GM23248 (cell line): ENCODE results near the gene EPOP. TPM values are rescaled to one million over a fixed set of nuclear protein-coding genes. Genes with fewer than 3 reads are reported as not detected.

Source experiments
- DNase-seq: peaks from one replicate; pipeline ENCODE4 v3.0.0-alpha.2; 2015
- H2AFZ ChIP-seq: fragments of 200-600 bp; sonication (generic); 2 replicates; pipeline ENCODE4 v1.6.1; 2016; ENCODE audit warnings: antibody characterized with exemption
- H3F3A ChIP-seq: fragments of 200-600 bp; sonication (generic); 2 replicates; pipeline ENCODE4 v1.6.1; 2016; ENCODE audit warnings: mild to moderate bottlenecking, antibody characterized with exemption, mixed run types; ENCODE audit not compliant: insufficient read depth
- H3K27ac ChIP-seq: fragments of 200-600 bp; sonication (generic); 2 replicates; pipeline ENCODE4 v1.5.1; 2016; ENCODE audit warnings: mild to moderate bottlenecking
- H3K27me3 ChIP-seq: fragments of 200-600 bp; sonication (generic); replicated peaks from 2 replicates; pipeline ENCODE4 v1.6.1; 2016; ENCODE audit warnings: mild to moderate bottlenecking; ENCODE audit not compliant: insufficient read depth
- H3K36me3 ChIP-seq: fragments of 200-600 bp; sonication (generic); 2 replicates; pipeline ENCODE4 v1.6.1; 2016; ENCODE audit warnings: low read depth, mild to moderate bottlenecking
- H3K4me1 ChIP-seq: fragments of 200-600 bp; sonication (generic); 2 replicates; pipeline ENCODE4 v1.6.1; 2016; ENCODE audit warnings: mild to moderate bottlenecking; ENCODE audit not compliant: insufficient read depth
- H3K4me2 ChIP-seq: fragments of 200-600 bp; sonication (generic); one replicate; pipeline ENCODE4 v1.6.1; 2016; ENCODE audit warnings: mild to moderate bottlenecking; ENCODE audit not compliant: unreplicated experiment
- H3K4me3 ChIP-seq: fragments of 200-600 bp; sonication (generic); 2 replicates; pipeline ENCODE4 v1.5.1; 2016; ENCODE audit warnings: mild to moderate bottlenecking
- H3K79me2 ChIP-seq: fragments of 200-600 bp; sonication (generic); 2 replicates; pipeline ENCODE4 v1.6.1; 2016; ENCODE audit warnings: mild to moderate bottlenecking; ENCODE audit not compliant: insufficient read depth
- H3K9ac ChIP-seq: fragments of 200-600 bp; sonication (generic); 2 replicates; pipeline ENCODE4 v1.6.1; 2016; ENCODE audit warnings: mild to moderate bottlenecking
- H3K9me2 ChIP-seq: fragments of 200-600 bp; sonication (generic); 2 replicates; pipeline ENCODE4 v1.6.1; 2016; ENCODE audit warnings: mixed run types, mild to moderate bottlenecking, moderate library complexity; ENCODE audit not compliant: insufficient read depth
- H3K9me3 ChIP-seq: fragments of 200-600 bp; sonication (generic); one replicate; pipeline ENCODE4 v1.6.1; 2017; ENCODE audit warnings: low read depth
- H4K20me1 ChIP-seq: fragments of 200-600 bp; sonication (generic); 2 replicates; pipeline ENCODE4 v1.6.0; 2016; ENCODE audit not compliant: insufficient read depth
- EZH2 ChIP-seq: fragments of 200-600 bp; sonication (generic); IDR thresholded peaks from 2 replicates; pipeline ENCODE4 v1.6.1; 2018; ENCODE audit warnings: antibody characterized with exemption, mild to moderate bottlenecking; ENCODE audit not compliant: insufficient read depth, poor library complexity, severe bottlenecking
- EZH2phosphoT487 ChIP-seq: fragments of 200-600 bp; sonication (generic); IDR thresholded peaks from 2 replicates; pipeline ENCODE4 v1.6.1; 2018; ENCODE audit warnings: antibody characterized with exemption, moderate library complexity, mild to moderate bottlenecking, low read depth; ENCODE audit not compliant: insufficient read depth
- WGBS, 2 experiments: methylation state at CpG; one replicate each; pipeline ENCODE4 v1.1.6; 2015 to 2017; ENCODE audit warnings: low lambda C conversion rate in 2 of 2, low coverage in 1 of 2; ENCODE audit errors: missing lambda C conversion rate in 2 of 2; 5-methylcytosine and 5-hydroxymethylcytosine counted together
- in situ Hi-C: fragments of 300-500 bp; cut with MboI; formaldehyde crosslinking; loops from 2 replicates; pipeline ENCODE4 v1.15.0; 2020
- polyA plus RNA-seq: library from polyadenylated mRNA; unstranded; fragments of >200 nt; fragmentation: Nextera tagmentation; extraction: Ambion mirVana; gene quantifications from 2 replicates; pipeline ENCODE4 v1.2.1, GENCODE V29; 2016
- total RNA-seq: library from RNA; depleted of rRNA; stranded (reverse); fragments of >200 nt; shearing (Covaris generic); gene quantifications from 2 replicates; pipeline ENCODE4 v1.2.3, GENCODE V29; 2014

EPOP gene
- total and polyA plus RNA-seq, 2 experiments from 2014 or later = 1.2 to 4.3 TPM

GRCh38 chr17:38701504-38702165, 26.9 kb upstream of the EPOP start:
- Histone ChIP-seq H2AFZ (peak overlapping the region; percentile 88), H3K27ac (peak overlapping the region; percentile 38), H3K4me1 (peaks cover 15% of the 10 kb centered on the region; the same call in 1 of the 2 replicates), H3K9me3 (no peaks in the 10 kb centered on the region), H3K9ac (peak overlapping the region; percentile 87), H3F3A (peaks cover 8% of the 10 kb centered on the region; the same call in 1 of the 2 replicates), H3K79me2 (peaks cover 8% of the 10 kb centered on the region; the same call in 1 of the 2 replicates), H3K27me3 (no peaks in the 10 kb centered on the region), H3K9me2 (no peaks in the 10 kb centered on the region), H3K4me2 (peak overlapping the region; percentile 78), H3K4me3 (peak overlapping the region; percentile 90), H3K36me3 (no peaks in the 10 kb centered on the region), H4K20me1 (no peaks in the 10 kb centered on the region)
- peak; percentile 64 for DNase-seq
- TF ChIP-seq EZH2phosphoT487 = no peak
- TF ChIP-seq EZH2 = no peak
- in situ Hi-C loops = no loop called here
- WGBS, 2 experiments = 2 to 3% methylated on average over 22 to 23 of the region's 25 CpGs

DNA sequence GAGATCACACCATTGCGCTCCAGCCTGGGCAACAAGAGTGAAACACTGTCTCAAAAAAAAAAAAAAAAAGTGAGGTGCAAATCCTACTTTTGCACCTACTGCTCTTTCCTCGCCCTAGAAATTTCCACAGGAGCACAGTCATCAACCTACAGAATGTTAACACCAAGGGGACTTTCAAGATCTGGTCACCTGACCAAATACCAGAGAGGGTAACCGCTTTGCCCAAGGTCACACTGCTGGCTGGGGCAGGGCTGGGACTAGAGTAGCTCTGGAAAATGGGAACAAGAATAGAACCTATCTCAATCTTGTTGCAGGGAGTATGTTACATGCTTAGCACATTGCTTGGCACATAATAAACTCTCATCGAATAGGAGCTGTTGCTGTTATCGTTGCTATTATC, 24.0 kb upstream of the EPOP start:
- Histone ChIP-seq H3K27me3 (no peaks in the 10 kb centered on the region), H3K27ac (no peak overlapping the region), H3K4me3 (no peak overlapping the region), H3K36me3 (no peaks in the 10 kb centered on the region), H3K4me2 (no peak overlapping the region), H3K4me1 (peaks cover 21% of the 10 kb centered on the region; the same call in 1 of the 2 replicates), H3K79me2 (no peaks in the 10 kb centered on the region), H3F3A (peaks cover 8% of the 10 kb centered on the region; the same call in 1 of the 2 replicates), H3K9me2 (no peaks in the 10 kb centered on the region), H4K20me1 (no peaks in the 10 kb centered on the region), H2AFZ (no peak overlapping the region), H3K9ac (no peak overlapping the region), H3K9me3 (no peaks in the 10 kb centered on the region)
- in situ Hi-C loops = no loop called here
- no peak for DNase-seq
- TF ChIP-seq EZH2phosphoT487 = no peak
- no peak for TF ChIP-seq EZH2
- 94% methylated on average over 5 of the region's 5 CpGs for WGBS, 2 experiments

DNA sequence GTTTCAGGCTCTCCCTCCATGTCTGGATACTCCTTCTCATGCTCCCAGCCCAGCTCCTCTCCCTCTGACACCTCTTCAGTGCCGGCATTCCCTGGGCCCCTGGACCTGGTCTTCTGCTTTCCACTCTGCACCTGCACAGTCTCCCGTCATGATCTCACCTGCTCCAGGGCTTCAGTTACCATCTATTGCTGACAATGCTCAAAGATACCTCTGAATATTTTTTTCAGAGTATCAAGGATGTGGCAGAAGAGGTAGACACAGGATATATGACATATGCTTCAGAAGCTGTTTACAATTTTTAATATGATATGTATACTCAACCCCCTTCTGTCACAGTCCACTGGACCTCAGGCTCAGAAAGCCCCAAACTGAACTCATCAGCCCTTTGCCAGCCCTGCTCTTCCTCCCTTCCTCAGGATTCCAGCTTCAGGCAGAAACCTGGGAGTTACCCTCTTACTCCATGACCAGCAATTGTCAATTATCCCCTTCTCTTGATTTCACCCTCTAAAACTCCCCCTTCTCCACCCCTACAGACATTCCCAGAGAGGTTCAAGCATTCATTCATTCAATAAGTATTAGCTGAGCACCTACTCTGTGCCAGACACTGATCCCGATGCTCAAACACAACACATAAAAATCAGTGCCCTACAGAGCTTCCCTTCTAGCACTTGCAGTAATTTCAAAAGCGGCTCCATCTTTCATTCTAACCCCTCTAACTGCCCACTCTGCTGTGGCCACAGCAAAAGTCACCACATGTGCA, 22.5 kb upstream of the EPOP start:
- Histone ChIP-seq H3K27ac (no peak overlapping the region), H3K36me3 (no peaks in the 10 kb centered on the region), H3K9ac (no peak overlapping the region), H3K4me1 (peaks cover 18% of the 10 kb centered on the region; the same call in 1 of the 2 replicates), H3K9me2 (no peaks in the 10 kb centered on the region), H3K4me2 (no peak overlapping the region), H3F3A (no peaks in the 10 kb centered on the region), H3K27me3 (no peaks in the 10 kb centered on the region), H4K20me1 (no peaks in the 10 kb centered on the region), H3K79me2 (no peaks in the 10 kb centered on the region), H3K4me3 (no peak overlapping the region), H3K9me3 (no peaks in the 10 kb centered on the region), H2AFZ (no peak overlapping the region)
- TF ChIP-seq EZH2 (no peak), EZH2phosphoT487 (no peak)
- in situ Hi-C loops = no loop called here
- 69 to 73% methylated on average over 4 of the region's 4 CpGs for WGBS, 2 experiments
- no peak for DNase-seq

- H3K4me2 ChIP-seq = no peak overlapping the region
- H3K36me3 ChIP-seq = no peaks in the 10 kb centered on the region
- peak overlapping the region; percentile 78 for H2AFZ ChIP-seq
- H3K4me1 ChIP-seq = peaks cover 9% of the 10 kb centered on the region; the same call in 1 of the 2 replicates
- H3K79me2 ChIP-seq = no peaks in the 10 kb centered on the region
- H3K4me3 ChIP-seq = no peak overlapping the region
- H3K9me2 ChIP-seq = no peaks in the 10 kb centered on the region
- H4K20me1 ChIP-seq = no peaks in the 10 kb centered on the region
- H3F3A ChIP-seq = no peaks in the 10 kb centered on the region
- DNase-seq = peak; percentile 53
- no peak overlapping the region for H3K27ac ChIP-seq
- TF ChIP-seq EZH2phosphoT487 (no peak), EZH2 (no peak)
- no peaks in the 10 kb centered on the region for H3K27me3 ChIP-seq
- WGBS, 2 experiments = 19 to 24% methylated on average over 12 of the region's 12 CpGs
- in situ Hi-C loops = no loop called here
- H3K9me3 ChIP-seq = no peaks in the 10 kb centered on the region
- no peak overlapping the region for H3K9ac ChIP-seq
Measured at GRCh38 chr17:38693700-38694329, 19.1 kb upstream of the EPOP start.
